HCT116 (cell line): ENCODE measurements around the gene MLH3. TPM values are rescaled to one million over a fixed set of nuclear protein-coding genes. Genes with fewer than 3 reads are reported as not detected.

ENCODE experiments used
- ATAC-seq: fragments of 200-7000 bp; cut with Tn5 transposase; 2 replicates; pipeline ENCODE4 v1.9.1; 2020; ENCODE audit warnings: mild to moderate bottlenecking, moderate library complexity
- BruUV-seq: library from RNA; stranded (reverse); fragments of 400-500 nt; replicated peaks from 2 replicates; lab custom pipeline; 2021; lab: Mats Ljungman, UMichigan
- CTCF ChIA-PET: fragments of 300-600 bp; sonication (Branson Sonifier 250); formaldehyde crosslinking; loops from one replicate; lab custom pipeline; 2021; ENCODE audit warnings: antibody characterized with exemption; lab: Charles Lee
- POLR2A ChIA-PET: fragments of 300-600, 350-600 bp; sonication (Branson Sonifier 250); formaldehyde crosslinking; loops from one replicate; lab custom pipeline; 2021; ENCODE audit warnings: antibody characterized with exemption; lab: Charles Lee
- RAD21 ChIA-PET, 2 experiments: fragments of 300-600 bp; sonication (Branson Sonifier 250); formaldehyde crosslinking; loops; one replicate each; lab custom pipeline; 2023; ENCODE audit warnings: low total read pairs in 2 of 2; ENCODE audit not compliant: uncharacterized antibody in 2 of 2, unreplicated experiment in 2 of 2, low non-redundant PET in 1 of 2; lab: Charles Lee
- DNase-seq: peaks from one replicate; pipeline ENCODE4 v3.0.0-alpha.2; 2010; ENCODE audit warnings: low read depth, low spot score
- H2AFZ ChIP-seq: fragments of 200-600 bp; shearing (Covaris generic), sonication (generic); 2 replicates; pipeline ENCODE4 v1.6.1; 2017; ENCODE audit warnings: low read depth, mixed run types, mixed read lengths, antibody characterized with exemption, low read length; ENCODE audit not compliant: poor library complexity, severe bottlenecking
- H3K27ac ChIP-seq: 2 replicates; pipeline ENCODE4 v1.5.1; 2012; ENCODE audit warnings: low read depth, low read length
- H3K27me3 ChIP-seq: fragments of 200-600 bp; sonication (generic); 2 replicates; pipeline ENCODE4 v1.6.1; 2016; ENCODE audit warnings: mixed run types, low read length, mixed read lengths; ENCODE audit not compliant: insufficient read depth
- H3K36me3 ChIP-seq, 2 experiments: fragments of 200-500 bp in 1 of 2; fragments of 200-600 bp in 1 of 2; sonication (Bioruptor generic) in 1 of 2; sonication (generic) in 1 of 2; 2 replicates each; pipeline versions ENCODE4 v1.5.1 to v1.6.1; 2014 to 2016; ENCODE audit warnings: low read length in 2 of 2, inconsistent platforms in 1 of 2, mixed read lengths in 1 of 2, mixed run types in 1 of 2; ENCODE audit not compliant: insufficient read depth in 2 of 2, control insufficient read depth in 1 of 2
- H3K4me1 ChIP-seq, 2 experiments: fragments of 200-600 bp in 1 of 2; sonication (generic) in 1 of 2; 2 replicates each; pipeline versions ENCODE4 v1.5.1 to v1.6.1; 2012 to 2017; ENCODE audit warnings: low read length in 2 of 2, inconsistent platforms in 1 of 2, mild to moderate bottlenecking in 1 of 2, mixed read lengths in 1 of 2, mixed run types in 1 of 2, moderate library complexity in 1 of 2; ENCODE audit not compliant: insufficient read depth in 2 of 2, control insufficient read depth in 1 of 2
- H3K4me2 ChIP-seq: fragments of 200-600 bp; sonication (generic); 2 replicates; pipeline ENCODE4 v1.6.1; 2017; ENCODE audit warnings: mixed run types, low read length, mixed read lengths
- H3K4me3 ChIP-seq, 2 experiments: fragments of 200-600 bp in 1 of 2; sonication (generic) in 1 of 2; replicated peaks in 1 of 2; 2 replicates each; pipeline ENCODE4 v1.5.1; 2011 to 2016; ENCODE audit warnings: low read length in 2 of 2, control low read depth in 1 of 2, low read depth in 1 of 2, mild to moderate bottlenecking in 1 of 2, mixed read lengths in 1 of 2, mixed run types in 1 of 2
- H3K79me2 ChIP-seq: fragments of 200-600 bp; sonication (generic); 2 replicates; pipeline ENCODE4 v1.6.1; 2017; ENCODE audit warnings: mild to moderate bottlenecking, mixed run types, low read length, moderate library complexity, mixed read lengths; ENCODE audit not compliant: insufficient read depth
- H3K9ac ChIP-seq: fragments of 200-600 bp; sonication (generic); 2 replicates; pipeline ENCODE4 v1.6.1; 2016; ENCODE audit warnings: low read length, mixed read lengths
- H3K9me2 ChIP-seq: fragments of 200-600 bp; sonication (generic), shearing (Covaris generic); 2 replicates; pipeline ENCODE4 v1.6.1; 2017; ENCODE audit warnings: mixed run types, mild to moderate bottlenecking, moderate library complexity; ENCODE audit not compliant: insufficient read depth
- H3K9me3 ChIP-seq, 2 experiments: fragments of 200-500 bp in 1 of 2; fragments of 200-600 bp in 1 of 2; sonication (Bioruptor generic) in 1 of 2; sonication (generic) in 1 of 2; 2 replicates each; pipeline ENCODE4 v1.6.1; 2014 to 2017; ENCODE audit warnings: low read length in 2 of 2, mixed read lengths in 2 of 2, inconsistent platforms in 1 of 2, low read depth in 1 of 2, mild to moderate bottlenecking in 1 of 2, mixed run types in 1 of 2, moderate library complexity in 1 of 2; ENCODE audit not compliant: control insufficient read depth in 1 of 2, insufficient read depth in 1 of 2
- H4K20me1 ChIP-seq: fragments of 200-600 bp; sonication (generic), shearing (Covaris generic); 2 replicates; pipeline ENCODE4 v1.6.1; 2017; ENCODE audit warnings: mixed run types, mild to moderate bottlenecking, moderate library complexity; ENCODE audit not compliant: insufficient read depth
- CBX3 ChIP-seq: IDR thresholded peaks from 2 replicates; pipeline ENCODE4 v1.6.1; 2012; ENCODE audit warnings: low read depth
- CEBPB ChIP-seq: IDR thresholded peaks from 2 replicates; pipeline ENCODE4 v1.6.1; 2012; ENCODE audit warnings: low read depth
- EGR1 ChIP-seq: IDR thresholded peaks from 2 replicates; pipeline ENCODE4 v1.6.1; 2012; ENCODE audit warnings: low read depth
- ELF1 ChIP-seq: IDR thresholded peaks from 2 replicates; pipeline ENCODE4 v1.6.1; 2012; ENCODE audit warnings: low read depth, borderline replicate concordance
- EZH2 ChIP-seq: fragments of 200-600 bp; sonication (generic); IDR thresholded peaks from 2 replicates; pipeline ENCODE4 v1.6.1; 2017; ENCODE audit warnings: antibody characterized with exemption, mixed run types
- EZH2phosphoT487 ChIP-seq: fragments of 200-600 bp; IDR thresholded peaks from 2 replicates; pipeline ENCODE4 v1.6.1; 2018; ENCODE audit warnings: antibody characterized with exemption, borderline replicate concordance
- FOSL1 ChIP-seq: IDR thresholded peaks from 2 replicates; pipeline ENCODE4 v1.6.1; 2012; ENCODE audit warnings: low read depth
- POLR2A ChIP-seq: IDR thresholded peaks from 2 replicates; pipeline ENCODE4 v1.7.0; 2011; ENCODE audit warnings: borderline replicate concordance; ENCODE audit not compliant: insufficient read depth, insufficient read length; ENCODE audit errors: extremely low read depth
- POLR2AphosphoS5 ChIP-seq: IDR thresholded peaks from 2 replicates; pipeline ENCODE4 v1.6.1; 2011; ENCODE audit warnings: mild to moderate bottlenecking, low read depth, low read length, moderate library complexity
- RAD21 ChIP-seq: IDR thresholded peaks from 2 replicates; pipeline ENCODE4 v1.6.1; 2012; ENCODE audit warnings: low read depth, mild to moderate bottlenecking
- SIN3A ChIP-seq: IDR thresholded peaks from 2 replicates; pipeline ENCODE4 v1.6.1; 2012; ENCODE audit warnings: low read depth
- SRF ChIP-seq: IDR thresholded peaks from 2 replicates; pipeline ENCODE4 v1.6.1; 2012; ENCODE audit warnings: low read depth
- TCF7L2 ChIP-seq: IDR thresholded peaks from 2 replicates; pipeline ENCODE4 v1.7.0; 2011; ENCODE audit warnings: borderline replicate concordance, inconsistent platforms; ENCODE audit not compliant: insufficient read depth, insufficient read length; ENCODE audit errors: extremely low read depth
- ZNF274 ChIP-seq: fragments of 200-500 bp; sonication (Bioruptor generic); IDR thresholded peaks from 2 replicates; pipeline ENCODE4 v1.6.1; 2014; ENCODE audit warnings: mild to moderate bottlenecking, low read depth, low read length, inconsistent platforms
- intact Hi-C: fragments of 100-400 bp; cut with micrococcal nuclease; formaldehyde crosslinking; loops from 2 replicates; pipeline ENCODE4 v1.10.0; 2022
- total RNA-seq: library from RNA; stranded (reverse); gene quantifications from one replicate; pipeline ENCODE4 v1.2.1, GENCODE V29; 2021; ENCODE audit not compliant: unreplicated experiment
- TF ChIP-seq, protein P1 (sequence below): IDR thresholded peaks from 2 replicates; pipeline ENCODE4 v1.6.1; 2012
- TF ChIP-seq, protein P2 (sequence below), 3 experiments: fragments of 200-600 bp in 1 of 3; sonication (generic) in 1 of 3; IDR thresholded peaks in 2 of 3; conservative IDR thresholded peaks in 1 of 3; 2 replicates each; pipeline ENCODE4 v1.5.1; 2012 to 2017; ENCODE audit warnings: low read depth in 2 of 3, low read length in 2 of 3, antibody characterized with exemption in 1 of 3, borderline replicate concordance in 1 of 3, control low read depth in 1 of 3, mild to moderate bottlenecking in 1 of 3, mixed read lengths in 1 of 3, mixed run types in 1 of 3, moderate library complexity in 1 of 3; ENCODE audit not compliant: insufficient read depth in 1 of 3
- TF ChIP-seq, protein P3 (sequence below): IDR thresholded peaks from 2 replicates; pipeline ENCODE4 v1.6.1; 2012; ENCODE audit warnings: low read depth

Gene MLH3
- total RNA-seq, 1 experiment from 2014 or later, result 14.7 TPM

DNA sequence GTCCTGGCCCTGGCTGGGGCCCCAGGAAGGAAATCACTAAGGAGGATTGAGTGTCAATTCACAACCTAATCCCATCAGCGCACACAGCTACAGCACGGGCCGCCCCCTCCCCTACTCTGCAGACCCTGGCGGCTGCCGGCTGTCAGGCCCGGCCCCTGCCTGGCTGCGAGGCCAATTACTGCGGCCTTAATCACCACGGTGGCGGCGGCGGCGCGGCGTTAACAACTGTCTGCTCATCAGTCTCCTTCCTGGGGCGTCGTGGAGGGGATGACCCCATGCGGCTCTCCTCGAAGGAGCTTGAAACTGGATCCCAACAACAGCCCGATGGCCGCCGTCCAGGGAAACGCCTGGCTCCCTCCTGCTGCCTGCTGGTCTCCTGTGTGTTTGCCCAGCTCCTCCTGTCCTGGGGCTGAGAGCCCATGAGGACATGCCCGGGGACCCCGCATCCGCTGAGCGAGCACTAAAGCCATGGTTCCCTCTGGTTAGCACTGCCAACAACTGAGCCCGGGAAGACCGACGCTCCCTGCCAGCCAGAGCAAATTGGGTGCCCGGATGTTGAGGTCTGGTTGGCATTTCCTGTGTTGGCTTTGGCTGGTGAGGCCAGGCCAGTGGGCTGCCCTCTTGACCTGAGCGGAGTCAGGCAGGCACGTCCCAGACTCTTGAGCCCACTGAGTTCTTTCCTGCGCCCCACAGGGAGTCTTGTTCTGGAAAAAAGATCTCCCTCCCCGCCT is 70.4 kb downstream of the MLH3 start:
- no peak overlapping the region for H2AFZ ChIP-seq

More for the DNA sequence above, 70.4 kb downstream of the MLH3 start:
- Histone ChIP-seq H3K4me3 (no peak overlapping the region), H3K9ac (no peak overlapping the region), H3K4me1 (no peaks in the 10 kb centered on the region), H3K9me2 (no peaks in the 10 kb centered on the region), H3K79me2 (no peaks in the 10 kb centered on the region), H3K9me3 (no peaks in the 10 kb centered on the region), H3K4me2 (no peak overlapping the region), H3K27ac (no peak overlapping the region; the same call in 1 of the 2 replicates), H3K36me3 (no peaks in the 10 kb centered on the region), H4K20me1 (no peaks in the 10 kb centered on the region), H3K27me3 (no peaks in the 10 kb centered on the region)
- TF ChIP-seq SIN3A (no peak), EGR1 (no peak), EZH2 (no peak), POLR2AphosphoS5 (no peak), EZH2phosphoT487 (no peak), POLR2A (no peak), ELF1 (no peak), RAD21 (no peak), SRF (no peak), CEBPB (no peak), CBX3 (no peak), FOSL1 (no peak), TCF7L2 (no peak), ZNF274 (no peak)
- TF ChIP-seq, protein P1, sequence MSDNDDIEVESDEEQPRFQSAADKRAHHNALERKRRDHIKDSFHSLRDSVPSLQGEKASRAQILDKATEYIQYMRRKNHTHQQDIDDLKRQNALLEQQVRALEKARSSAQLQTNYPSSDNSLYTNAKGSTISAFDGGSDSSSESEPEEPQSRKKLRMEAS, result no peak
- TF ChIP-seq, protein P2, sequence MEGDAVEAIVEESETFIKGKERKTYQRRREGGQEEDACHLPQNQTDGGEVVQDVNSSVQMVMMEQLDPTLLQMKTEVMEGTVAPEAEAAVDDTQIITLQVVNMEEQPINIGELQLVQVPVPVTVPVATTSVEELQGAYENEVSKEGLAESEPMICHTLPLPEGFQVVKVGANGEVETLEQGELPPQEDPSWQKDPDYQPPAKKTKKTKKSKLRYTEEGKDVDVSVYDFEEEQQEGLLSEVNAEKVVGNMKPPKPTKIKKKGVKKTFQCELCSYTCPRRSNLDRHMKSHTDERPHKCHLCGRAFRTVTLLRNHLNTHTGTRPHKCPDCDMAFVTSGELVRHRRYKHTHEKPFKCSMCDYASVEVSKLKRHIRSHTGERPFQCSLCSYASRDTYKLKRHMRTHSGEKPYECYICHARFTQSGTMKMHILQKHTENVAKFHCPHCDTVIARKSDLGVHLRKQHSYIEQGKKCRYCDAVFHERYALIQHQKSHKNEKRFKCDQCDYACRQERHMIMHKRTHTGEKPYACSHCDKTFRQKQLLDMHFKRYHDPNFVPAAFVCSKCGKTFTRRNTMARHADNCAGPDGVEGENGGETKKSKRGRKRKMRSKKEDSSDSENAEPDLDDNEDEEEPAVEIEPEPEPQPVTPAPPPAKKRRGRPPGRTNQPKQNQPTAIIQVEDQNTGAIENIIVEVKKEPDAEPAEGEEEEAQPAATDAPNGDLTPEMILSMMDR (IDR thresholded peaks at IDR 0.05 in 2 of 3, conservative IDR thresholded peaks at IDR 0.05 in 1 of 3; ENCODE audit: borderline replicate concordance in 1 of 3, insufficient read depth in 1 of 3, low read depth in 2 of 3, low read length in 2 of 3), result no peak
- TF ChIP-seq, protein P3, sequence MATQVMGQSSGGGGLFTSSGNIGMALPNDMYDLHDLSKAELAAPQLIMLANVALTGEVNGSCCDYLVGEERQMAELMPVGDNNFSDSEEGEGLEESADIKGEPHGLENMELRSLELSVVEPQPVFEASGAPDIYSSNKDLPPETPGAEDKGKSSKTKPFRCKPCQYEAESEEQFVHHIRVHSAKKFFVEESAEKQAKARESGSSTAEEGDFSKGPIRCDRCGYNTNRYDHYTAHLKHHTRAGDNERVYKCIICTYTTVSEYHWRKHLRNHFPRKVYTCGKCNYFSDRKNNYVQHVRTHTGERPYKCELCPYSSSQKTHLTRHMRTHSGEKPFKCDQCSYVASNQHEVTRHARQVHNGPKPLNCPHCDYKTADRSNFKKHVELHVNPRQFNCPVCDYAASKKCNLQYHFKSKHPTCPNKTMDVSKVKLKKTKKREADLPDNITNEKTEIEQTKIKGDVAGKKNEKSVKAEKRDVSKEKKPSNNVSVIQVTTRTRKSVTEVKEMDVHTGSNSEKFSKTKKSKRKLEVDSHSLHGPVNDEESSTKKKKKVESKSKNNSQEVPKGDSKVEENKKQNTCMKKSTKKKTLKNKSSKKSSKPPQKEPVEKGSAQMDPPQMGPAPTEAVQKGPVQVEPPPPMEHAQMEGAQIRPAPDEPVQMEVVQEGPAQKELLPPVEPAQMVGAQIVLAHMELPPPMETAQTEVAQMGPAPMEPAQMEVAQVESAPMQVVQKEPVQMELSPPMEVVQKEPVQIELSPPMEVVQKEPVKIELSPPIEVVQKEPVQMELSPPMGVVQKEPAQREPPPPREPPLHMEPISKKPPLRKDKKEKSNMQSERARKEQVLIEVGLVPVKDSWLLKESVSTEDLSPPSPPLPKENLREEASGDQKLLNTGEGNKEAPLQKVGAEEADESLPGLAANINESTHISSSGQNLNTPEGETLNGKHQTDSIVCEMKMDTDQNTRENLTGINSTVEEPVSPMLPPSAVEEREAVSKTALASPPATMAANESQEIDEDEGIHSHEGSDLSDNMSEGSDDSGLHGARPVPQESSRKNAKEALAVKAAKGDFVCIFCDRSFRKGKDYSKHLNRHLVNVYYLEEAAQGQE, result no peak
- no peak for DNase-seq
- ChIA-PET RAD21 (no interaction called here), CTCF (no interaction called here), POLR2A (no interaction called here)
- BruUV-seq, result no TSS peak
- intact Hi-C loops, result no loop called here
- no peak for ATAC-seq
